WTC11 (cell line): ENCODE results near the gene OSBPL7. TPM values are rescaled to one million over a fixed set of nuclear protein-coding genes. Genes with fewer than 3 reads are reported as not detected.
A peak's percentile ranks its signal among the peaks of the same experiment; 100 is the strongest.

Experiments used
- ATAC-seq: fragments of 200-7000 bp; cut with Tn5 transposase; 2 replicates; pipeline ENCODE4 v1.10.0; 2021; ENCODE audit warnings: mild to moderate bottlenecking, moderate library complexity
- CTCF ChIA-PET: fragments of 300-600 bp; sonication (Branson Sonifier 250); formaldehyde crosslinking; loops from one replicate; lab custom pipeline; 2021; ENCODE audit warnings: antibody characterized with exemption; lab: Charles Lee
- POLR2A ChIA-PET: fragments of 350-600 bp; sonication (Branson Sonifier 250); formaldehyde crosslinking; loops from one replicate; lab custom pipeline; 2021; ENCODE audit warnings: antibody characterized with exemption; lab: Charles Lee
- DNase-seq: peaks from one replicate; pipeline ENCODE4 v3.0.0; 2021; ENCODE audit warnings: low spot score
- H3K27ac Mint-ChIP-seq: 2 replicates; pipeline ENCODE4 v1.8.0; 2021; ENCODE audit warnings: mixed read lengths
- H3K27me3 Mint-ChIP-seq: 2 replicates; pipeline ENCODE4 v1.8.0; 2021; ENCODE audit warnings: low read depth, mild to moderate bottlenecking, moderate library complexity, mixed read lengths
- H3K36me3 Mint-ChIP-seq: 2 replicates; pipeline ENCODE4 v1.8.0; 2021; ENCODE audit warnings: mixed read lengths
- H3K4me1 Mint-ChIP-seq: 2 replicates; pipeline ENCODE4 v1.8.0; 2022; ENCODE audit warnings: mixed read lengths
- H3K4me3 Mint-ChIP-seq: 2 replicates; pipeline ENCODE4 v1.8.0; 2021; ENCODE audit warnings: mild to moderate bottlenecking, moderate library complexity, mixed read lengths
- H3K9me3 Mint-ChIP-seq: 2 replicates; pipeline ENCODE4 v1.8.0; 2021; ENCODE audit warnings: mixed read lengths
- ATF3 ChIP-seq: sonication (generic); formaldehyde crosslinking; conservative IDR thresholded peaks from 2 replicates; pipeline ENCODE4 v1.8.1; 2022; ENCODE audit warnings: mild to moderate bottlenecking, missing genetic modification reagents
- CTCF ChIP-seq: fragments of 200-600 bp; IDR thresholded peaks from 2 replicates; pipeline ENCODE4 v1.8.0; 2022; ENCODE audit warnings: antibody characterized with exemption
- E2F4 ChIP-seq: sonication (generic); formaldehyde crosslinking; IDR thresholded peaks from 2 replicates; pipeline ENCODE4 v1.8.1; 2022; ENCODE audit warnings: low read depth, mild to moderate bottlenecking, moderate library complexity, missing genetic modification reagents, borderline replicate concordance
- FOXJ3 ChIP-seq: sonication (generic); formaldehyde crosslinking; IDR thresholded peaks from 2 replicates; pipeline ENCODE4 v1.9.0; 2021; ENCODE audit warnings: missing genetic modification reagents, mild to moderate bottlenecking, borderline replicate concordance
- FOXP1 ChIP-seq: sonication (generic); formaldehyde crosslinking; IDR thresholded peaks from 2 replicates; pipeline ENCODE4 v1.8.0; 2022; ENCODE audit warnings: missing genetic modification reagents, mild to moderate bottlenecking, moderate library complexity, borderline replicate concordance
- GTF2I ChIP-seq: fragments of 250-450 bp; sonication (Bioruptor Pico); conservative IDR thresholded peaks from 2 replicates; pipeline ENCODE4 v1.4.0; 2021; ENCODE audit warnings: mild to moderate bottlenecking
- HMGXB4 ChIP-seq: sonication (generic); formaldehyde crosslinking; IDR thresholded peaks from 2 replicates; pipeline ENCODE4 v1.8.1; 2023; ENCODE audit warnings: mild to moderate bottlenecking, moderate library complexity, missing genetic modification reagents
- JUN ChIP-seq: sonication (generic); formaldehyde crosslinking; IDR thresholded peaks from 2 replicates; pipeline ENCODE4 v1.8.0; 2023; ENCODE audit warnings: mild to moderate bottlenecking, missing genetic modification reagents
- NR1H2 ChIP-seq: sonication (generic); formaldehyde crosslinking; IDR thresholded peaks from 2 replicates; pipeline ENCODE4 v1.9.0; 2021; ENCODE audit warnings: mild to moderate bottlenecking, moderate library complexity, missing genetic modification reagents
- NR2C2 ChIP-seq: sonication (generic); formaldehyde crosslinking; IDR thresholded peaks from 2 replicates; pipeline ENCODE4 v1.8.0; 2022; ENCODE audit warnings: mild to moderate bottlenecking, missing genetic modification reagents
- RELA ChIP-seq: sonication (generic); formaldehyde crosslinking; IDR thresholded peaks from 2 replicates; pipeline ENCODE4 v1.8.1; 2022; ENCODE audit warnings: missing genetic modification reagents, mild to moderate bottlenecking, borderline replicate concordance
- STAT6 ChIP-seq: sonication (generic); formaldehyde crosslinking; conservative IDR thresholded peaks from 2 replicates; pipeline ENCODE4 v1.8.1; 2023; ENCODE audit warnings: mild to moderate bottlenecking, low read depth, missing genetic modification reagents, moderate library complexity
- TP53 ChIP-seq: sonication (generic); formaldehyde crosslinking; IDR thresholded peaks from 2 replicates; pipeline ENCODE4 v1.8.1; 2023; ENCODE audit warnings: mild to moderate bottlenecking, missing genetic modification reagents
- ZNF121 ChIP-seq: sonication (generic); formaldehyde crosslinking; IDR thresholded peaks from 2 replicates; pipeline ENCODE4 v1.8.0; 2023; ENCODE audit warnings: missing genetic modification reagents
- ZNF219 ChIP-seq: sonication (generic); formaldehyde crosslinking; IDR thresholded peaks from 2 replicates; pipeline ENCODE4 v1.8.0; 2023; ENCODE audit warnings: missing genetic modification reagents, mild to moderate bottlenecking, borderline replicate concordance
- ZNF317 ChIP-seq: sonication (generic); formaldehyde crosslinking; IDR thresholded peaks from 2 replicates; pipeline ENCODE4 v1.8.1; 2023; ENCODE audit warnings: low read depth, mild to moderate bottlenecking, moderate library complexity, missing genetic modification reagents, borderline replicate concordance
- ZNF396 ChIP-seq: fragments of 250-450 bp; sonication (Bioruptor Pico); IDR thresholded peaks from 2 replicates; pipeline ENCODE4 v1.8.0; 2021; ENCODE audit warnings: mild to moderate bottlenecking, moderate library complexity, borderline replicate concordance
- ZNF423 ChIP-seq: fragments of 250-450 bp; sonication (Bioruptor Pico); IDR thresholded peaks from 2 replicates; pipeline ENCODE4 v2.1.2; 2022; ENCODE audit warnings: mild to moderate bottlenecking, moderate library complexity
- total RNA-seq: library from RNA; stranded (reverse); gene quantifications from 3 replicates; pipeline ENCODE4 v1.2.3, GENCODE V29; 2021
- TF ChIP-seq, protein P1 (sequence below): sonication (generic); formaldehyde crosslinking; IDR thresholded peaks from 2 replicates; pipeline ENCODE4 v1.8.1; 2023; ENCODE audit warnings: mild to moderate bottlenecking, missing genetic modification reagents
- TF ChIP-seq, protein P2 (sequence below): sonication (generic); formaldehyde crosslinking; IDR thresholded peaks from 2 replicates; pipeline ENCODE4 v1.8.1; 2023; ENCODE audit warnings: mild to moderate bottlenecking, missing genetic modification reagents, moderate library complexity
- TF ChIP-seq, protein P3 (sequence below): sonication (generic); formaldehyde crosslinking; IDR thresholded peaks from 2 replicates; pipeline ENCODE4 v1.8.0; 2023; ENCODE audit warnings: missing genetic modification reagents, mild to moderate bottlenecking, borderline replicate concordance

The OSBPL7 gene
- total RNA-seq, 1 experiment from 2014 or later: 13.5 TPM

GRCh38 chr17:47785538-47786123, 36.0 kb downstream of the OSBPL7 start:
- CTCF ChIA-PET: interaction anchor here (1.0 to 1.5 kb wide), 4 partner anchors 10 to 104 kb away, joined by 4 to 5 read pairs (median 5); no protein-coding TSS in a partner anchor
- H3K9me3 Mint-ChIP-seq: no peaks in the 10 kb centered on the region
- ATAC-seq: peak; percentile 36
- no peak overlapping the region for H3K4me3 Mint-ChIP-seq
- POLR2A ChIA-PET: no interaction called here
- no peaks in the 10 kb centered on the region for H3K36me3 Mint-ChIP-seq
- no peak overlapping the region for H3K27ac Mint-ChIP-seq
- peaks cover 65% of the 10 kb centered on the region for H3K27me3 Mint-ChIP-seq
- peaks cover 5% of the 10 kb centered on the region; the same call in 1 of the 2 replicates for H3K4me1 Mint-ChIP-seq
- DNase-seq: peak; percentile 82
- TF ChIP-seq TP53 (CRISPR knock-in tag) (0 out of 2 replicates have a peak, but pooled peaks have one; percentile 29), ZNF121 (CRISPR knock-in tag) (no peak), GTF2I (CRISPR knock-in tag) (no peak), ZNF317 (CRISPR knock-in tag) (peak; percentile 22; the same call in 1 of the 2 replicates), RELA (CRISPR knock-in tag) (no peak), ATF3 (CRISPR knock-in tag) (no peak), NR2C2 (CRISPR knock-in tag) (peak; percentile 56; the same call in 1 of the 2 replicates), NR1H2 (CRISPR knock-in tag) (no peak), JUN (CRISPR knock-in tag) (peak; percentile 76; the same call in 1 of the 2 replicates), STAT6 (no peak), ZNF396 (no peak), FOXP1 (CRISPR knock-in tag) (no peak), HMGXB4 (CRISPR knock-in tag) (no peak), ZNF219 (peak; percentile 83; the same call in 1 of the 2 replicates), CTCF (no peak), ZNF423 (CRISPR knock-in tag) (no peak), FOXJ3 (CRISPR knock-in tag) (no peak), E2F4 (CRISPR knock-in tag) (no peak)
- TF ChIP-seq, protein P1, sequence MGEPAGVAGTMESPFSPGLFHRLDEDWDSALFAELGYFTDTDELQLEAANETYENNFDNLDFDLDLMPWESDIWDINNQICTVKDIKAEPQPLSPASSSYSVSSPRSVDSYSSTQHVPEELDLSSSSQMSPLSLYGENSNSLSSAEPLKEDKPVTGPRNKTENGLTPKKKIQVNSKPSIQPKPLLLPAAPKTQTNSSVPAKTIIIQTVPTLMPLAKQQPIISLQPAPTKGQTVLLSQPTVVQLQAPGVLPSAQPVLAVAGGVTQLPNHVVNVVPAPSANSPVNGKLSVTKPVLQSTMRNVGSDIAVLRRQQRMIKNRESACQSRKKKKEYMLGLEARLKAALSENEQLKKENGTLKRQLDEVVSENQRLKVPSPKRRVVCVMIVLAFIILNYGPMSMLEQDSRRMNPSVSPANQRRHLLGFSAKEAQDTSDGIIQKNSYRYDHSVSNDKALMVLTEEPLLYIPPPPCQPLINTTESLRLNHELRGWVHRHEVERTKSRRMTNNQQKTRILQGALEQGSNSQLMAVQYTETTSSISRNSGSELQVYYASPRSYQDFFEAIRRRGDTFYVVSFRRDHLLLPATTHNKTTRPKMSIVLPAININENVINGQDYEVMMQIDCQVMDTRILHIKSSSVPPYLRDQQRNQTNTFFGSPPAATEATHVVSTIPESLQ (CRISPR knock-in tag): no peak
- TF ChIP-seq, protein P2, sequence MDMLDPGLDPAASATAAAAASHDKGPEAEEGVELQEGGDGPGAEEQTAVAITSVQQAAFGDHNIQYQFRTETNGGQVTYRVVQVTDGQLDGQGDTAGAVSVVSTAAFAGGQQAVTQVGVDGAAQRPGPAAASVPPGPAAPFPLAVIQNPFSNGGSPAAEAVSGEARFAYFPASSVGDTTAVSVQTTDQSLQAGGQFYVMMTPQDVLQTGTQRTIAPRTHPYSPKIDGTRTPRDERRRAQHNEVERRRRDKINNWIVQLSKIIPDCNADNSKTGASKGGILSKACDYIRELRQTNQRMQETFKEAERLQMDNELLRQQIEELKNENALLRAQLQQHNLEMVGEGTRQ: no peak
- TF ChIP-seq, protein P3, sequence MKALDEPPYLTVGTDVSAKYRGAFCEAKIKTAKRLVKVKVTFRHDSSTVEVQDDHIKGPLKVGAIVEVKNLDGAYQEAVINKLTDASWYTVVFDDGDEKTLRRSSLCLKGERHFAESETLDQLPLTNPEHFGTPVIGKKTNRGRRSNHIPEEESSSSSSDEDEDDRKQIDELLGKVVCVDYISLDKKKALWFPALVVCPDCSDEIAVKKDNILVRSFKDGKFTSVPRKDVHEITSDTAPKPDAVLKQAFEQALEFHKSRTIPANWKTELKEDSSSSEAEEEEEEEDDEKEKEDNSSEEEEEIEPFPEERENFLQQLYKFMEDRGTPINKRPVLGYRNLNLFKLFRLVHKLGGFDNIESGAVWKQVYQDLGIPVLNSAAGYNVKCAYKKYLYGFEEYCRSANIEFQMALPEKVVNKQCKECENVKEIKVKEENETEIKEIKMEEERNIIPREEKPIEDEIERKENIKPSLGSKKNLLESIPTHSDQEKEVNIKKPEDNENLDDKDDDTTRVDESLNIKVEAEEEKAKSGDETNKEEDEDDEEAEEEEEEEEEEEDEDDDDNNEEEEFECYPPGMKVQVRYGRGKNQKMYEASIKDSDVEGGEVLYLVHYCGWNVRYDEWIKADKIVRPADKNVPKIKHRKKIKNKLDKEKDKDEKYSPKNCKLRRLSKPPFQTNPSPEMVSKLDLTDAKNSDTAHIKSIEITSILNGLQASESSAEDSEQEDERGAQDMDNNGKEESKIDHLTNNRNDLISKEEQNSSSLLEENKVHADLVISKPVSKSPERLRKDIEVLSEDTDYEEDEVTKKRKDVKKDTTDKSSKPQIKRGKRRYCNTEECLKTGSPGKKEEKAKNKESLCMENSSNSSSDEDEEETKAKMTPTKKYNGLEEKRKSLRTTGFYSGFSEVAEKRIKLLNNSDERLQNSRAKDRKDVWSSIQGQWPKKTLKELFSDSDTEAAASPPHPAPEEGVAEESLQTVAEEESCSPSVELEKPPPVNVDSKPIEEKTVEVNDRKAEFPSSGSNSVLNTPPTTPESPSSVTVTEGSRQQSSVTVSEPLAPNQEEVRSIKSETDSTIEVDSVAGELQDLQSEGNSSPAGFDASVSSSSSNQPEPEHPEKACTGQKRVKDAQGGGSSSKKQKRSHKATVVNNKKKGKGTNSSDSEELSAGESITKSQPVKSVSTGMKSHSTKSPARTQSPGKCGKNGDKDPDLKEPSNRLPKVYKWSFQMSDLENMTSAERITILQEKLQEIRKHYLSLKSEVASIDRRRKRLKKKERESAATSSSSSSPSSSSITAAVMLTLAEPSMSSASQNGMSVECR: peak; percentile 78; the same call in 1 of the 2 replicates
